Measurements from ENCODE around the gene BCL7B.

GRCh38 chr7:73577627-73578341 is 20.3 kb upstream of the BCL7B start:
- TF ChIP-seq SUZ12 (IDR thresholded peaks at IDR 0.05; ENCODE audit: extremely low read depth, insufficient read depth, insufficient read length): no peak
- no peak for TF ChIP-seq YY1 (IDR thresholded peaks at IDR 0.05; ENCODE audit: insufficient read depth, insufficient read length)
